Mesenchymal stem cell (in vitro differentiated cells and primary cell): ENCODE results near the gene CYP4A22.

Experiments
- DNase-seq: peaks from one replicate; pipeline ENCODE4 v3.0.0-alpha.2; 2013
- H2AFZ ChIP-seq: one replicate; pipeline ENCODE4 v1.6.1; 2013; ENCODE audit warnings: low read depth, mild to moderate bottlenecking, control low read depth, inconsistent platforms, low read length, moderate library complexity
- H2AK5ac ChIP-seq: 2 replicates; pipeline ENCODE4 v1.6.1; 2013; ENCODE audit warnings: low read length, moderate library complexity, mild to moderate bottlenecking, inconsistent platforms; ENCODE audit not compliant: severe bottlenecking
- H2BK120ac ChIP-seq: one replicate; pipeline ENCODE4 v1.6.1; 2013; ENCODE audit warnings: low read depth, mild to moderate bottlenecking, inconsistent platforms, low read length, moderate library complexity
- H2BK12ac ChIP-seq, 2 experiments: one replicate each; pipeline ENCODE4 v1.6.1; 2013; ENCODE audit warnings: inconsistent platforms in 2 of 2, low read length in 2 of 2, mild to moderate bottlenecking in 2 of 2, moderate library complexity in 2 of 2, control low read depth in 1 of 2
- H2BK15ac ChIP-seq: one replicate; pipeline ENCODE4 v1.6.1; 2013; ENCODE audit warnings: mild to moderate bottlenecking, low read depth, inconsistent platforms; ENCODE audit not compliant: poor library complexity, severe bottlenecking
- H2BK5ac ChIP-seq: 2 replicates; pipeline ENCODE4 v1.6.1; 2013; ENCODE audit warnings: low read depth, mild to moderate bottlenecking, low read length, control low read depth, inconsistent platforms; ENCODE audit not compliant: poor library complexity, severe bottlenecking
- H3K14ac ChIP-seq, 2 experiments: one replicate each; pipeline ENCODE4 v1.6.1; 2013; ENCODE audit warnings: inconsistent platforms in 2 of 2, low read length in 2 of 2, control low read depth in 1 of 2, mild to moderate bottlenecking in 1 of 2, moderate library complexity in 1 of 2
- H3K18ac ChIP-seq, 2 experiments: one replicate each; pipeline ENCODE4 v1.6.1; 2013; ENCODE audit warnings: inconsistent platforms in 2 of 2, low read length in 2 of 2, control low read depth in 1 of 2, low read depth in 1 of 2, mild to moderate bottlenecking in 1 of 2
- H3K23ac ChIP-seq, 2 experiments: one replicate each; pipeline ENCODE4 v1.6.1; 2013; ENCODE audit warnings: inconsistent platforms in 2 of 2, low read length in 2 of 2, mild to moderate bottlenecking in 2 of 2, moderate library complexity in 2 of 2, control low read depth in 1 of 2
- H3K27ac ChIP-seq: 2 replicates; pipeline ENCODE4 v1.5.1; 2013; ENCODE audit warnings: mild to moderate bottlenecking, moderate library complexity, low read length, control low read depth, inconsistent platforms; ENCODE audit not compliant: poor library complexity, severe bottlenecking
- H3K27me3 ChIP-seq, 2 experiments: 2 replicates each; pipeline versions ENCODE4 v1.6.1 to v1.7.0; 2013; ENCODE audit warnings: low read length in 2 of 2, mild to moderate bottlenecking in 2 of 2, moderate library complexity in 2 of 2, control low read depth in 1 of 2, inconsistent platforms in 1 of 2; ENCODE audit not compliant: control insufficient read depth in 1 of 2, insufficient read depth in 1 of 2
- H3K36me3 ChIP-seq, 2 experiments: 2 replicates each; pipeline versions ENCODE4 v1.6.1 to v1.7.0; 2013; ENCODE audit warnings: low read length in 2 of 2, control low read depth in 1 of 2, inconsistent platforms in 1 of 2, low read depth in 1 of 2, mild to moderate bottlenecking in 1 of 2; ENCODE audit not compliant: insufficient read depth in 2 of 2, control insufficient read depth in 1 of 2
- H3K4ac ChIP-seq, 2 experiments: one replicate each; pipeline ENCODE4 v1.6.1; 2013; ENCODE audit warnings: inconsistent platforms in 2 of 2, low read length in 2 of 2, mild to moderate bottlenecking in 2 of 2, moderate library complexity in 2 of 2, control low read depth in 1 of 2, low read depth in 1 of 2
- H3K4me1 ChIP-seq: 2 replicates; pipeline ENCODE4 v1.6.1; 2013; ENCODE audit warnings: low read depth, low read length, control low read depth; ENCODE audit not compliant: control insufficient read depth, insufficient read depth
- H3K4me2 ChIP-seq: 2 replicates; pipeline ENCODE4 v1.6.1; 2013; ENCODE audit warnings: low read length, mild to moderate bottlenecking, inconsistent platforms; ENCODE audit not compliant: poor library complexity, severe bottlenecking
- H3K4me3 ChIP-seq, 2 experiments: 2 replicates each; pipeline versions ENCODE4 v1.5.1 to v1.7.0; 2013; ENCODE audit warnings: low read length in 2 of 2, mild to moderate bottlenecking in 2 of 2, control low read depth in 1 of 2, low read depth in 1 of 2; ENCODE audit not compliant: insufficient read depth in 1 of 2
- H3K79me1 ChIP-seq: replicated peaks from 2 replicates; pipeline ENCODE4 v1.6.1; 2013; ENCODE audit warnings: mild to moderate bottlenecking, control low read depth, low read length, inconsistent platforms; ENCODE audit not compliant: poor library complexity, severe bottlenecking
- H3K9ac ChIP-seq: 2 replicates; pipeline ENCODE4 v1.7.0; 2013; ENCODE audit warnings: mild to moderate bottlenecking, low read length, moderate library complexity
- H3K9me3 ChIP-seq: 2 replicates; pipeline ENCODE4 v1.7.0; 2013; ENCODE audit warnings: mild to moderate bottlenecking, low read length; ENCODE audit not compliant: control insufficient read depth
- H4K8ac ChIP-seq: one replicate; pipeline ENCODE4 v1.6.1; 2013; ENCODE audit warnings: inconsistent platforms, mild to moderate bottlenecking, low read length, moderate library complexity
- H4K91ac ChIP-seq: one replicate; pipeline ENCODE4 v1.6.1; 2013; ENCODE audit warnings: mild to moderate bottlenecking, low read length, inconsistent platforms
- WGBS: methylation state at CpG from one replicate; pipeline ENCODE4 v1.1.7; 2013; ENCODE audit warnings: mixed read lengths; 5-methylcytosine and 5-hydroxymethylcytosine counted together

The CYP4A22 gene

DNA sequence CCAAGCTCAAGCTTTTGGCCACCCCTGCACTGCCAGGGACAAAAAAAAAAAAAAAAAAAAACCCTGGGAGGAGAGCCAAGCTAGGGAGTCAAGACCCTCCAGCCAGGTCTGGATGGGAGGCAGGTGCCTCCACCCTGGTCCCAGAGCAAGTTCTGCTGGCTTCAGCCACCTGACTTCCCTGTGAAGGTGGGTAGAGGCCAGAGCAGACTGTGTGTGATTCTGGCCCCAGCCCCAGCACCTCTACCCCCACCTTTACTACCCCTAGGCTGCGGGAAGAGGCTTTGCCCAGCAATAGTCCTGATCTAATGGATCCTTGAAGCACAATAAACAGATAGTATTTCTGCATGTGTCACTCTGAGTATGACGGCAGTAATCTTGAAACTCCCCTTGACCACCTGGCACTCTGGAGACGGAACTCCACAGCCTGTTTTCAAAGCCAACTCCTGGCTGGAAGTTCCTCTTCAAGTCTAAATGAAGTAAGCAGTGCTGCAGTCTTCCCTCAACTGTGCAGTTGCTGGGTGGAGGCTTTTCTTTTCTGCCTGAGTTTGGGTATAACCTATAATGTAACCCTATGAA, 42.8 kb downstream of the CYP4A22 start:
- H3K9me3 ChIP-seq = no peaks in the 10 kb centered on the region
- H2AK5ac ChIP-seq = no peak overlapping the region
- no peak overlapping the region for H3K27ac ChIP-seq
- peaks cover 5 to 29% of the 10 kb centered on the region in 2 experiments for H3K27me3 ChIP-seq
- H2BK15ac ChIP-seq = no peak overlapping the region
- H3K9ac ChIP-seq = peak overlapping the region; percentile 72
- no peak overlapping the region for H3K18ac ChIP-seq
- H3K4ac ChIP-seq = no peak overlapping the region
- H3K14ac ChIP-seq = no peak overlapping the region
- no peak overlapping the region for H2BK120ac ChIP-seq
- peak overlapping the region in 1 of 2 experiments; percentile 79 for H3K4me3 ChIP-seq
- H3K4me2 ChIP-seq = peak overlapping the region; percentile 83
- no peak overlapping the region for H2AFZ ChIP-seq
- no peaks in the 10 kb centered on the region for H3K79me1 ChIP-seq
- 82% methylated on average over 3 of the region's 3 CpGs for WGBS
- H3K23ac ChIP-seq = no peak overlapping the region
- no peak overlapping the region for H2BK5ac ChIP-seq
- no peak for DNase-seq
- no peak overlapping the region for H4K91ac ChIP-seq
- peaks cover 36% of the 10 kb centered on the region for H3K4me1 ChIP-seq
- no peak overlapping the region for H4K8ac ChIP-seq
- no peaks in the 10 kb centered on the region for H3K36me3 ChIP-seq
- H2BK12ac ChIP-seq = no peak overlapping the region

GRCh38 chr1:47180603-47181094, 43.4 kb downstream of the CYP4A22 start:
- Histone ChIP-seq H4K91ac (no peak overlapping the region), H3K9ac (no peak overlapping the region), H2AK5ac (peak overlapping the region; percentile 2), H3K4me3 (no peak overlapping the region), H3K79me1 (no peaks in the 10 kb centered on the region), H2BK5ac (no peak overlapping the region), H3K9me3 (no peaks in the 10 kb centered on the region), H3K36me3 (no peaks in the 10 kb centered on the region), H3K4ac (no peak overlapping the region), H3K14ac (no peak overlapping the region), H2BK12ac (no peak overlapping the region), H3K27me3 (peaks cover 4 to 29% of the 10 kb centered on the region in 2 experiments), H3K27ac (no peak overlapping the region), H2AFZ (no peak overlapping the region), H4K8ac (no peak overlapping the region), H3K18ac (no peak overlapping the region), H2BK15ac (no peak overlapping the region), H3K4me1 (peaks cover 34% of the 10 kb centered on the region), H2BK120ac (no peak overlapping the region), H3K4me2 (no peak overlapping the region), H3K23ac (no peak overlapping the region)
- WGBS = 65% methylated on average over 3 of the region's 3 CpGs
- no peak for DNase-seq

DNA sequence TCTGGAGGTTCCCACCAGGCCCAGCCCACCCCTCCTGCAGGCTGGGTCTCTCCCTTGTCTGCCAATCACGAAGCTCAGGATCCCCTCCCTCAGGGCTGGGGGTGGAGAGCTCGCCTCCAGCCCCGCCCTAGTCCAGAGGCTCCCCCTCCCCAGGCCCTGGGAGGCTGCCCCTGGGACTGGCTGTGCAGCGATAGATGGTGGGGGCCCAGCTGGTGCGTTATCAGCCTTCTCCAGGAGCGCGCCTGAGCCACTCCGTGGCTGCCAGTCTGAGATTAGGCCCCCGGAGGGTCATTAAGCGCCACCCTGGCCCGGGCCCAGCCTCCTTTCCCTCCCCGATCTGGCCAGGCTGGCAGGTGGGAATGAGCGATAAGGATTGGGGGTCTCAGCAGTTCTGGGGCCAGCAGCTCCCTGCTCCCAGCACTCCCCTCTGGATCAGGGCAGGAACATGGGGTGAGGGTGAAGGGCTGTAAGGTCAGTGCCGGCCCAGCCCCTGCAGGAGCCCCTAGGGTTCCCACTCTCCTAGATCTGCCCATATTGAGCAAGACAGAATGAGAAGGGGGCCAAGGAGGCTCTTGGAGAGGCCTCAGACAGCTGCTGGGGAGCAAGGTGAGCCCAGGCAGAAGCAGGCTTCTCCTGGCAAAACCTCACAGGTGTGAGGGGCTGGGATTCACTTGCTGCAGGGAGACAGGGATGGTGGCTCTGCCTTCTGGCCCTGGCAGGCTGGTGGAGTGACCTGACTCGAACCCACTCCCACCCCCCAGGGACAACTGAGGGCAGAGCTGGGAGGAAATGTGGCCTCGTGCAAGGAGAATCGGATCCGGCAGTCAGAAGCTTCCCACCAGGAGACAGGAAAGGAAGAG, 44.1 kb downstream of the CYP4A22 start:
- H3K9ac ChIP-seq = no peak overlapping the region
- H2BK12ac ChIP-seq = no peak overlapping the region
- no peak overlapping the region for H4K8ac ChIP-seq
- no peak overlapping the region for H3K14ac ChIP-seq
- no peak overlapping the region for H4K91ac ChIP-seq
- H3K9me3 ChIP-seq = no peaks in the 10 kb centered on the region
- DNase-seq = no peak
- no peaks in the 10 kb centered on the region for H3K36me3 ChIP-seq
- H3K4me2 ChIP-seq = no peak overlapping the region
- no peak overlapping the region for H3K27ac ChIP-seq
- H2AFZ ChIP-seq = no peak overlapping the region
- H2BK120ac ChIP-seq = no peak overlapping the region
- H2BK15ac ChIP-seq = no peak overlapping the region
- peaks cover 34% of the 10 kb centered on the region for H3K4me1 ChIP-seq
- WGBS = 55% methylated on average over 14 of the region's 18 CpGs
- no peak overlapping the region for H2BK5ac ChIP-seq
- H2AK5ac ChIP-seq = peak overlapping the region; percentile 3
- no peak overlapping the region for H3K23ac ChIP-seq
- H3K27me3 ChIP-seq = peaks cover 2 to 29% of the 10 kb centered on the region in 2 experiments
- no peak overlapping the region for H3K4ac ChIP-seq
- H3K79me1 ChIP-seq = no peaks in the 10 kb centered on the region
- no peak overlapping the region for H3K18ac ChIP-seq
- H3K4me3 ChIP-seq = no peak overlapping the region

GRCh38 chr1:47181955-47182675, 44.9 kb downstream of the CYP4A22 start:
- WGBS = 62% methylated on average over 5 of the region's 7 CpGs
- no peak overlapping the region for H2AFZ ChIP-seq
- H3K4me3 ChIP-seq = no peak overlapping the region
- H2AK5ac ChIP-seq = peak overlapping the region; percentile 20
- H3K9ac ChIP-seq = no peak overlapping the region
- no peak for DNase-seq
- H3K27ac ChIP-seq = no peak overlapping the region
- peaks cover 0 to 29% of the 10 kb centered on the region in 2 experiments for H3K27me3 ChIP-seq
- no peak overlapping the region for H3K23ac ChIP-seq
- no peaks in the 10 kb centered on the region for H3K9me3 ChIP-seq
- H4K91ac ChIP-seq = no peak overlapping the region
- H3K14ac ChIP-seq = no peak overlapping the region
- no peaks in the 10 kb centered on the region for H3K79me1 ChIP-seq
- no peak overlapping the region for H2BK12ac ChIP-seq
- H3K4me1 ChIP-seq = peaks cover 34% of the 10 kb centered on the region
- H2BK15ac ChIP-seq = no peak overlapping the region
- no peak overlapping the region for H3K4me2 ChIP-seq
- H3K18ac ChIP-seq = no peak overlapping the region
- no peak overlapping the region for H4K8ac ChIP-seq
- H3K4ac ChIP-seq = no peak overlapping the region
- H3K36me3 ChIP-seq = no peaks in the 10 kb centered on the region
- no peak overlapping the region for H2BK5ac ChIP-seq
- no peak overlapping the region for H2BK120ac ChIP-seq
